ENCODE measurements around the gene MYG1. TPM values are rescaled to one million over a fixed set of nuclear protein-coding genes. Genes with fewer than 3 reads are reported as not detected.

The MYG1 gene
- total and polyA plus RNA-seq, 7 donors, result 26.1 to 59.6 (median 53.6) TPM

GRCh38 chr12:53286448-53286847, 13.0 kb upstream of the MYG1 start:
- Histone ChIP-seq H3K9me3 (no peaks in the 10 kb centered on the region), H3K4me3 (no peak overlapping the region), H3K4me1 (peaks cover 0 to 4% (median 0%) of the 10 kb centered on the region in 4 donors), H3K36me3 (no peaks in the 10 kb centered on the region), H3K27me3 (no peaks in the 10 kb centered on the region), H3K27ac (no peak overlapping the region)
- DNase-seq, result no peak
- intact Hi-C loops (cut with DNase I), result loop anchor here (2.0 kb wide), 1 partner anchor 128 kb away; no protein-coding TSS in a partner anchor
- TF ChIP-seq EP300 (IDR thresholded peaks at IDR 0.05) (no peak), POLR2A (IDR thresholded peaks at IDR 0.05) (no peak), CTCF (IDR thresholded peaks at IDR 0.05) (no peak), POLR2AphosphoS5 (IDR thresholded peaks at IDR 0.05) (no peak)
- WGBS, 2 donors, result 92 to 95% methylated on average over 9 of the region's 9 CpGs

- H3K36me3 ChIP-seq, result no peaks in the 10 kb centered on the region
- H3K4me1 ChIP-seq, result peaks cover 0 to 4% (median 0%) of the 10 kb centered on the region in 4 donors
- DNase-seq, result peak; percentile 81
- intact Hi-C loops (cut with DNase I), result loop anchor here (1.0 to 2.0 kb wide), 2 partner anchors 74 to 129 kb away; no protein-coding TSS in a partner anchor
- H3K27ac ChIP-seq, result no peak overlapping the region
- no peaks in the 10 kb centered on the region for H3K27me3 ChIP-seq
- H3K4me3 ChIP-seq, result no peak overlapping the region
- H3K9me3 ChIP-seq, result no peaks in the 10 kb centered on the region
- TF ChIP-seq CTCF (IDR thresholded peaks at IDR 0.05) (peak; percentile 39 to 73 (median 60)), POLR2AphosphoS5 (IDR thresholded peaks at IDR 0.05) (no peak), EP300 (IDR thresholded peaks at IDR 0.05) (no peak), POLR2A (IDR thresholded peaks at IDR 0.05) (no peak)
- WGBS, 2 donors, result 80 to 86% methylated on average over 11 of the region's 11 CpGs
Observed at GRCh38 chr12:53287741-53288216, 11.7 kb upstream of the MYG1 start.

- Histone ChIP-seq H3K27me3 (no peaks in the 10 kb centered on the region), H3K9me3 (no peaks in the 10 kb centered on the region), H3K36me3 (no peaks in the 10 kb centered on the region), H3K27ac (no peak overlapping the region), H3K4me3 (no peak overlapping the region), H3K4me1 (peaks cover 0 to 4% (median 0%) of the 10 kb centered on the region in 4 donors)
- 93% methylated on average over 6 of the region's 6 CpGs for WGBS, 2 donors
- DNase-seq, result no peak
- TF ChIP-seq CTCF (IDR thresholded peaks at IDR 0.05), result no peak
- no peak for TF ChIP-seq POLR2A (IDR thresholded peaks at IDR 0.05)
- intact Hi-C loops (cut with DNase I), result loop anchor here (1.0 kb wide), 1 partner anchor 75 kb away; no protein-coding TSS in a partner anchor
Observed at GRCh38 chr12:53288322-53288721, 11.2 kb upstream of the MYG1 start.

- Histone ChIP-seq H3K9me3 (no peaks in the 10 kb centered on the region), H3K36me3 (no peaks in the 10 kb centered on the region), H3K4me3 (no peak overlapping the region), H3K27ac (no peak overlapping the region), H3K4me1 (peaks cover 0 to 10% (median 5%) of the 10 kb centered on the region in 4 donors), H3K27me3 (no peaks in the 10 kb centered on the region)
- no peak for DNase-seq
- no peak for TF ChIP-seq CTCF (IDR thresholded peaks at IDR 0.05)
- no peak for TF ChIP-seq POLR2A (IDR thresholded peaks at IDR 0.05)
- TF ChIP-seq POLR2AphosphoS5 (IDR thresholded peaks at IDR 0.05), result no peak
- TF ChIP-seq EP300 (IDR thresholded peaks at IDR 0.05), result no peak
- WGBS, 2 donors, result 86 to 89% methylated on average over 4 of the region's 4 CpGs
- intact Hi-C loops (cut with DNase I), result no loop called here
Observed at GRCh38 chr12:53289891-53290290, 9.6 kb upstream of the MYG1 start.

- H3K9me3 ChIP-seq, result no peaks in the 10 kb centered on the region
- no peaks in the 10 kb centered on the region for H3K27me3 ChIP-seq
- DNase-seq, result no peak
- peaks cover 0 to 13% (median 7%) of the 10 kb centered on the region in 4 donors for H3K4me1 ChIP-seq
- intact Hi-C loops (cut with DNase I), result no loop called here
- no peaks in the 10 kb centered on the region for H3K36me3 ChIP-seq
- H3K4me3 ChIP-seq, result no peak overlapping the region
- TF ChIP-seq CTCF (IDR thresholded peaks at IDR 0.05) (no peak), POLR2AphosphoS5 (IDR thresholded peaks at IDR 0.05) (no peak), POLR2A (IDR thresholded peaks at IDR 0.05) (no peak), EP300 (IDR thresholded peaks at IDR 0.05) (no peak)
- no peak overlapping the region for H3K27ac ChIP-seq
- 93 to 95% methylated on average over 9 of the region's 9 CpGs for WGBS, 2 donors
Observed at GRCh38 chr12:53290661-53291060, 8.8 kb upstream of the MYG1 start.

All from sigmoid colon (tissue), 7 donors.